Uterus (tissue), 2 donors: ENCODE results near the gene POLRMT.

ENCODE experiments used
- POLR2A ChIP-seq, 2 donors: fragments of 450-650 bp; IDR thresholded peaks; one replicate each; pipeline ENCODE4 v1.6.1; 2016; ENCODE audit warnings: antibody characterized with exemption in 2 of 2, mild to moderate bottlenecking in 1 of 2, moderate library complexity in 1 of 2
- TF ChIP-seq, protein P1 (sequence below), 4 experiments: fragments of 200-600 bp in 2 of 4; fragments of 450-650 bp in 2 of 4; sonication (generic) in 2 of 4; IDR thresholded peaks; one replicate each; pipeline ENCODE4 v1.5.1; 2016 to 2019; ENCODE audit warnings: antibody characterized with exemption in 4 of 4, mild to moderate bottlenecking in 2 of 4, moderate library complexity in 1 of 4

GRCh38 chr19:650121-650520 lies 16.8 kb upstream of the POLRMT start:
- TF ChIP-seq, protein P1, sequence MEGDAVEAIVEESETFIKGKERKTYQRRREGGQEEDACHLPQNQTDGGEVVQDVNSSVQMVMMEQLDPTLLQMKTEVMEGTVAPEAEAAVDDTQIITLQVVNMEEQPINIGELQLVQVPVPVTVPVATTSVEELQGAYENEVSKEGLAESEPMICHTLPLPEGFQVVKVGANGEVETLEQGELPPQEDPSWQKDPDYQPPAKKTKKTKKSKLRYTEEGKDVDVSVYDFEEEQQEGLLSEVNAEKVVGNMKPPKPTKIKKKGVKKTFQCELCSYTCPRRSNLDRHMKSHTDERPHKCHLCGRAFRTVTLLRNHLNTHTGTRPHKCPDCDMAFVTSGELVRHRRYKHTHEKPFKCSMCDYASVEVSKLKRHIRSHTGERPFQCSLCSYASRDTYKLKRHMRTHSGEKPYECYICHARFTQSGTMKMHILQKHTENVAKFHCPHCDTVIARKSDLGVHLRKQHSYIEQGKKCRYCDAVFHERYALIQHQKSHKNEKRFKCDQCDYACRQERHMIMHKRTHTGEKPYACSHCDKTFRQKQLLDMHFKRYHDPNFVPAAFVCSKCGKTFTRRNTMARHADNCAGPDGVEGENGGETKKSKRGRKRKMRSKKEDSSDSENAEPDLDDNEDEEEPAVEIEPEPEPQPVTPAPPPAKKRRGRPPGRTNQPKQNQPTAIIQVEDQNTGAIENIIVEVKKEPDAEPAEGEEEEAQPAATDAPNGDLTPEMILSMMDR (IDR thresholded peaks at IDR 0.05): no peak
- TF ChIP-seq POLR2A (IDR thresholded peaks at IDR 0.05): no peak
